IMR-90 (cell line): Measurements from ENCODE around the gene ZNF273. TPM values are rescaled to one million over a fixed set of nuclear protein-coding genes. Genes with fewer than 3 reads are reported as not detected.
"Not testable (repeated sequence)": the region's sequence is repeated elsewhere in the genome, so short reads cannot be mapped to it uniquely, and the experiment has no call there.

Experiments
- ATAC-seq: fragments of 200-7000 bp; cut with Tn5 transposase; 2 replicates; pipeline ENCODE4 v1.9.1; 2020; ENCODE audit warnings: low read depth, mild to moderate bottlenecking, moderate library complexity
- BruUV-seq: library from RNA; stranded (reverse); fragments of 400-500 nt; replicated peaks from 2 replicates; lab custom pipeline; 2021; lab: Mats Ljungman, UMichigan
- CTCF ChIA-PET: fragments of 300-600 bp; formaldehyde crosslinking; extraction: SDS; loops from one replicate; lab custom pipeline; 2021; ENCODE audit warnings: antibody characterized with exemption; lab: Yijun Ruan, JAX
- POLR2A ChIA-PET: fragments of 300-600 bp; sonication (Branson Sonifier 250); formaldehyde crosslinking; loops from one replicate; lab custom pipeline; 2022; ENCODE audit warnings: antibody characterized with exemption; ENCODE audit not compliant: unreplicated experiment; lab: Charles Lee
- DNase-seq: peaks from one replicate; pipeline ENCODE4 v3.0.0; 2013
- H2AFZ ChIP-seq: replicated peaks from 2 replicates; pipeline ENCODE3; 2013; ENCODE audit warnings: low read length, mild to moderate bottlenecking; ENCODE audit not compliant: poor library complexity
- H2AK5ac ChIP-seq: 2 replicates; pipeline ENCODE4 v1.6.1; 2013; ENCODE audit warnings: low read depth, low read length, inconsistent platforms
- H2AK9ac ChIP-seq: replicated peaks from 2 replicates; pipeline ENCODE3; 2013; ENCODE audit warnings: mild to moderate bottlenecking, low read depth, low read length, moderate library complexity; ENCODE audit not compliant: poor library complexity
- H2BK120ac ChIP-seq: 2 replicates; pipeline ENCODE4 v1.6.1; 2013; ENCODE audit warnings: low read depth, low read length, inconsistent platforms
- H2BK15ac ChIP-seq: 3 replicates; pipeline ENCODE4 v1.6.1; 2013; ENCODE audit warnings: low read depth, low read length, inconsistent platforms
- H2BK20ac ChIP-seq: 2 replicates; pipeline ENCODE4 v1.6.1; 2013; ENCODE audit warnings: low read depth, mild to moderate bottlenecking, inconsistent platforms, low read length, moderate library complexity
- H2BK5ac ChIP-seq: 2 replicates; pipeline ENCODE4 v1.6.1; 2013; ENCODE audit warnings: mild to moderate bottlenecking, low read depth, low read length, inconsistent platforms; ENCODE audit not compliant: poor library complexity, severe bottlenecking
- H3K14ac ChIP-seq: replicated peaks from 2 replicates; pipeline ENCODE4 v1.6.1; 2013; ENCODE audit warnings: low read depth, low read length, inconsistent platforms
- H3K18ac ChIP-seq: 2 replicates; pipeline ENCODE4 v1.6.1; 2013; ENCODE audit warnings: low read depth, low read length, control low read depth
- H3K23ac ChIP-seq: 2 replicates; pipeline ENCODE4 v1.6.1; 2013; ENCODE audit warnings: low read depth, low read length, inconsistent platforms
- H3K27ac ChIP-seq: 2 replicates; pipeline ENCODE4 v1.5.1; 2013; ENCODE audit warnings: mild to moderate bottlenecking, control low read depth, low read length; ENCODE audit not compliant: insufficient read depth
- H3K27me3 ChIP-seq: 2 replicates; pipeline ENCODE4 v1.6.1; 2013; ENCODE audit warnings: low read length; ENCODE audit not compliant: control insufficient read depth, insufficient read depth
- H3K36me3 ChIP-seq: 2 replicates; pipeline ENCODE4 v1.6.1; 2013; ENCODE audit warnings: low read length, mixed read lengths; ENCODE audit not compliant: control insufficient read depth, insufficient read depth
- H3K4ac ChIP-seq: 2 replicates; pipeline ENCODE4 v1.6.1; 2013; ENCODE audit warnings: low read depth, low read length, inconsistent platforms
- H3K4me1 ChIP-seq: 2 replicates; pipeline ENCODE4 v1.6.1; 2013; ENCODE audit warnings: low read length, mixed read lengths; ENCODE audit not compliant: control insufficient read depth, insufficient read depth
- H3K4me2 ChIP-seq: 2 replicates; pipeline ENCODE4 v1.6.1; 2013; ENCODE audit warnings: low read depth, mild to moderate bottlenecking, control low read depth, low read length, moderate library complexity
- H3K4me3 ChIP-seq: 2 replicates; pipeline ENCODE4 v1.5.1; 2013; ENCODE audit warnings: low read depth, mild to moderate bottlenecking, control low read depth, low read length, moderate library complexity; ENCODE audit not compliant: insufficient read depth
- H3K56ac ChIP-seq: 2 replicates; pipeline ENCODE4 v1.6.1; 2013; ENCODE audit warnings: low read length, inconsistent platforms; ENCODE audit not compliant: insufficient read depth; ENCODE audit errors: extremely low read depth
- H3K79me1 ChIP-seq, 2 experiments: 2 replicates each; pipeline ENCODE4 v1.6.1; 2013; ENCODE audit warnings: low read length in 2 of 2, inconsistent platforms in 1 of 2, low read depth in 1 of 2
- H3K9ac ChIP-seq: 2 replicates; pipeline ENCODE4 v1.6.1; 2013; ENCODE audit warnings: low read depth, low read length, control low read depth
- H3K9me1 ChIP-seq: 2 replicates; pipeline ENCODE4 v1.6.1; 2013; ENCODE audit warnings: low read length, inconsistent platforms; ENCODE audit not compliant: insufficient read depth
- H3K9me3 ChIP-seq: 2 replicates; pipeline ENCODE4 v1.6.1; 2013; ENCODE audit warnings: low read length; ENCODE audit not compliant: control insufficient read depth, insufficient read depth
- H4K20me1 ChIP-seq: 2 replicates; pipeline ENCODE4 v1.6.1; 2013; ENCODE audit warnings: low read length, inconsistent platforms; ENCODE audit not compliant: insufficient read depth
- H4K5ac ChIP-seq: 2 replicates; pipeline ENCODE4 v1.6.1; 2013; ENCODE audit warnings: mild to moderate bottlenecking, low read depth, low read length, control low read depth
- H4K8ac ChIP-seq, 2 experiments: 2 replicates each; pipeline ENCODE4 v1.6.1; 2013; ENCODE audit warnings: low read depth in 2 of 2, low read length in 2 of 2, control low read depth in 1 of 2, inconsistent platforms in 1 of 2
- H4K91ac ChIP-seq: 2 replicates; pipeline ENCODE4 v1.6.1; 2013; ENCODE audit warnings: low read depth, low read length, inconsistent platforms; ENCODE audit not compliant: insufficient read depth
- BHLHE40 ChIP-seq: fragments of 150-350 bp; IDR thresholded peaks from 2 replicates; pipeline ENCODE4 v1.6.1; 2016; ENCODE audit warnings: mild to moderate bottlenecking, low read depth, low read length
- MAZ ChIP-seq: IDR thresholded peaks from 2 replicates; pipeline ENCODE4 v1.6.1; 2012; ENCODE audit warnings: low read depth, mild to moderate bottlenecking, low read length, improper control_type of control experiment, moderate library complexity, borderline replicate concordance
- NFE2L2 ChIP-seq: fragments of 150-350 bp; IDR thresholded peaks from 2 replicates; pipeline ENCODE4 v1.6.1; 2016; ENCODE audit warnings: low read depth, mild to moderate bottlenecking, low read length
- RAD21 ChIP-seq: IDR thresholded peaks from 2 replicates; pipeline ENCODE4 v1.6.1; 2012; ENCODE audit warnings: low read length, improper control_type of control experiment
- WGBS, 2 experiments: methylation state at CpG; one replicate each; pipeline versions ENCODE4 v1.1.5 to v1.1.7; 2013; ENCODE audit warnings: missing lambda C conversion rate in 2 of 2; ENCODE audit not compliant: insufficient read length in 1 of 2; ENCODE audit errors: extremely low coverage in 2 of 2; 5-methylcytosine and 5-hydroxymethylcytosine counted together
- dilution Hi-C: fragments of 300-500 bp; cut with HindIII; formaldehyde crosslinking; loops from one replicate; pipeline ENCODE4 v1.14.3; 2018; ENCODE audit warnings: low sequenced_read_pairs; ENCODE audit not compliant: unreplicated experiment
- in situ Hi-C: fragments of 300-500 bp; cut with MboI; formaldehyde crosslinking; loops from 3 replicates; pipeline ENCODE4 v1.14.3; 2019; ENCODE audit warnings: low sequenced_read_pairs, inconsistent platforms, mixed read lengths
- intact Hi-C: fragments of 100-400 bp; cut with micrococcal nuclease; formaldehyde crosslinking; loops from 2 replicates; pipeline ENCODE4 v1.10.0; 2022
- polyA plus RNA-seq, 3 experiments: library from polyadenylated mRNA; depleted of rRNA; stranded (reverse); fragments of >200 nt; gene quantifications; 2 replicates each; pipeline ENCODE4 v1.2.3, GENCODE V29; 2012; ENCODE audit warnings: low replicate concordance in 1 of 3
- total RNA-seq: library from RNA; depleted of rRNA; stranded (reverse); fragments of >200 nt; gene quantifications from 2 replicates; pipeline ENCODE4 v1.2.3, GENCODE V29; 2012
- TF ChIP-seq, protein P1 (sequence below): conservative IDR thresholded peaks from 2 replicates; pipeline ENCODE4 v1.5.1; 2012; ENCODE audit warnings: mild to moderate bottlenecking, low read depth, low read length, improper control_type of control experiment

ZNF273 gene
- total and polyA plus RNA-seq, 2 of the 4 experiments (the other 2 are of a cell fraction), result 1.5 to 2.7 TPM

GRCh38 chr7:64890761-64891362 is 12.2 kb upstream of the ZNF273 start:
- H3K9ac ChIP-seq, result no peak overlapping the region
- H3K27me3 ChIP-seq, result peaks cover 54% of the 10 kb centered on the region
- H3K23ac ChIP-seq, result no peak overlapping the region
- no peak overlapping the region for H4K8ac ChIP-seq
- no peak overlapping the region for H2AFZ ChIP-seq
- H3K14ac ChIP-seq, result no peak overlapping the region
- no peak overlapping the region for H3K18ac ChIP-seq
- H3K9me3 ChIP-seq, result peaks cover 2% of the 10 kb centered on the region; the same call in 1 of the 2 replicates
- DNase-seq, result no peak
- no TSS peak for BruUV-seq
- no peak overlapping the region for H3K4me2 ChIP-seq
- in situ Hi-C loops, result no loop called here
- H2BK5ac ChIP-seq, result no peak overlapping the region
- H2AK9ac ChIP-seq, result no peak overlapping the region
- H3K4ac ChIP-seq, result no peak overlapping the region
- H2BK120ac ChIP-seq, result no peak overlapping the region
- no peaks in the 10 kb centered on the region for H3K9me1 ChIP-seq
- H2AK5ac ChIP-seq, result no peak overlapping the region
- H3K36me3 ChIP-seq, result no peaks in the 10 kb centered on the region
- H3K4me1 ChIP-seq, result no peaks in the 10 kb centered on the region; the same call in 1 of the 2 replicates
- no peak for ATAC-seq
- H2BK20ac ChIP-seq, result no peak overlapping the region
- H4K91ac ChIP-seq, result no peak overlapping the region
- no peak overlapping the region for H4K5ac ChIP-seq
- no peak overlapping the region for H3K27ac ChIP-seq
- no peak for TF ChIP-seq BHLHE40
- no peak for TF ChIP-seq RAD21
- TF ChIP-seq, protein P1, sequence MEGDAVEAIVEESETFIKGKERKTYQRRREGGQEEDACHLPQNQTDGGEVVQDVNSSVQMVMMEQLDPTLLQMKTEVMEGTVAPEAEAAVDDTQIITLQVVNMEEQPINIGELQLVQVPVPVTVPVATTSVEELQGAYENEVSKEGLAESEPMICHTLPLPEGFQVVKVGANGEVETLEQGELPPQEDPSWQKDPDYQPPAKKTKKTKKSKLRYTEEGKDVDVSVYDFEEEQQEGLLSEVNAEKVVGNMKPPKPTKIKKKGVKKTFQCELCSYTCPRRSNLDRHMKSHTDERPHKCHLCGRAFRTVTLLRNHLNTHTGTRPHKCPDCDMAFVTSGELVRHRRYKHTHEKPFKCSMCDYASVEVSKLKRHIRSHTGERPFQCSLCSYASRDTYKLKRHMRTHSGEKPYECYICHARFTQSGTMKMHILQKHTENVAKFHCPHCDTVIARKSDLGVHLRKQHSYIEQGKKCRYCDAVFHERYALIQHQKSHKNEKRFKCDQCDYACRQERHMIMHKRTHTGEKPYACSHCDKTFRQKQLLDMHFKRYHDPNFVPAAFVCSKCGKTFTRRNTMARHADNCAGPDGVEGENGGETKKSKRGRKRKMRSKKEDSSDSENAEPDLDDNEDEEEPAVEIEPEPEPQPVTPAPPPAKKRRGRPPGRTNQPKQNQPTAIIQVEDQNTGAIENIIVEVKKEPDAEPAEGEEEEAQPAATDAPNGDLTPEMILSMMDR, result no peak
- no peak for TF ChIP-seq NFE2L2
- no peak for TF ChIP-seq MAZ
- WGBS, 2 experiments, result no CpG with 5 or more reads among the region's 2 CpGs
- H3K4me3 ChIP-seq, result no peak overlapping the region
- intact Hi-C loops, result no loop called here
- no peak overlapping the region for H3K56ac ChIP-seq
- no peaks in the 10 kb centered on the region for H3K79me1 ChIP-seq
- dilution Hi-C loops, result no loop called here
- no peak overlapping the region for H2BK15ac ChIP-seq
- ChIA-PET CTCF (no interaction called here), POLR2A (no interaction called here)
- no peaks in the 10 kb centered on the region for H4K20me1 ChIP-seq

- intact Hi-C loops, H3K4me2 ChIP-seq, H3K79me1 ChIP-seq, DNase-seq, CTCF ChIA-PET, H3K56ac ChIP-seq, ATAC-seq, POLR2A ChIA-PET, H3K4ac ChIP-seq, H2AK5ac ChIP-seq, in situ Hi-C loops, H3K23ac ChIP-seq, dilution Hi-C loops, H3K27ac ChIP-seq, H3K4me3 ChIP-seq, H3K18ac ChIP-seq, H4K8ac ChIP-seq, H2AFZ ChIP-seq, H3K36me3 ChIP-seq, H2BK15ac ChIP-seq, H4K5ac ChIP-seq, H2BK120ac ChIP-seq, H3K14ac ChIP-seq, H4K91ac ChIP-seq, H3K9me3 ChIP-seq, H3K4me1 ChIP-seq, H3K9me1 ChIP-seq, H2BK20ac ChIP-seq, H4K20me1 ChIP-seq, H3K9ac ChIP-seq, H2BK5ac ChIP-seq, H2AK9ac ChIP-seq, BruUV-seq: not testable (repeated sequence)
- peaks cover 48% of the 10 kb centered on the region for H3K27me3 ChIP-seq
- no CpG with 5 or more reads among the region's 1 CpG for WGBS, 2 experiments
These were observed 11.6 kb upstream of the ZNF273 start for GRCh38 chr7:64891363-64892081.
